ENCODE results near the gene PTEN.
"Not testable (repeated sequence)": the region's sequence is repeated elsewhere in the genome, so short reads cannot be mapped to it uniquely, and the experiment has no call there.

The PTEN gene

GRCh38 chr10:87869773-87870551, 6.5 kb downstream of the PTEN start:
- DNase-seq (ENCODE audit: low read depth in 2 of 2) = no peak

- DNase-seq (ENCODE audit: low read depth in 2 of 2) = no peak
These were observed 9.4 kb downstream of the PTEN start for GRCh38 chr10:87872828-87873227.

GRCh38 chr10:87873656-87874055, 10.2 kb downstream of the PTEN start:
- DNase-seq (ENCODE audit: low read depth in 2 of 2) = no peak

GRCh38 chr10:87875929-87876571, 12.6 kb downstream of the PTEN start:
- DNase-seq (ENCODE audit: low read depth in 2 of 2) = no peak

GRCh38 chr10:87878664-87879459, 15.4 kb downstream of the PTEN start:
- DNase-seq (ENCODE audit: low read depth in 2 of 2) = no peak

GRCh38 chr10:87880336-87880735, 16.9 kb downstream of the PTEN start:
- no peak for DNase-seq (ENCODE audit: low read depth in 2 of 2)

- DNase-seq (ENCODE audit: low read depth in 2 of 2) = not testable (repeated sequence)
These were observed 18.1 kb downstream of the PTEN start for GRCh38 chr10:87881373-87882059.

GRCh38 chr10:87882555-87883294, 19.3 kb downstream of the PTEN start:
- DNase-seq (ENCODE audit: low read depth in 2 of 2) = no peak

GRCh38 chr10:87886635-87887034, 23.2 kb downstream of the PTEN start:
- DNase-seq (ENCODE audit: low read depth in 2 of 2) = no peak

GRCh38 chr10:87887146-87887545, 23.7 kb downstream of the PTEN start:
- DNase-seq (ENCODE audit: low read depth in 2 of 2) = no peak

GRCh38 chr10:87887548-87888289, 24.3 kb downstream of the PTEN start:
- DNase-seq (ENCODE audit: low read depth in 2 of 2) = no peak

GRCh38 chr10:87895430-87895829, 32.0 kb downstream of the PTEN start:
- no peak for DNase-seq (ENCODE audit: low read depth in 2 of 2)

- no peak for DNase-seq (ENCODE audit: low read depth in 2 of 2)
These were observed 32.8 kb downstream of the PTEN start for GRCh38 chr10:87896216-87896615.

- not testable (repeated sequence) for DNase-seq (ENCODE audit: low read depth in 2 of 2)
These were observed 34.5 kb downstream of the PTEN start for GRCh38 chr10:87897957-87898356.

- not testable (repeated sequence) for DNase-seq (ENCODE audit: low read depth in 2 of 2)
These were observed 40.0 kb downstream of the PTEN start for GRCh38 chr10:87903396-87903795.

- no peak for DNase-seq (ENCODE audit: low read depth in 2 of 2)
These were observed 49.9 kb downstream of the PTEN start for GRCh38 chr10:87913156-87913921.

GRCh38 chr10:87915406-87915805, 52.0 kb downstream of the PTEN start:
- no peak for DNase-seq (ENCODE audit: low read depth in 2 of 2)

- DNase-seq (ENCODE audit: low read depth in 2 of 2) = no peak
These were observed 52.6 kb downstream of the PTEN start for GRCh38 chr10:87915989-87916388.

- DNase-seq (ENCODE audit: low read depth in 2 of 2) = no peak
These were observed 53.1 kb downstream of the PTEN start for GRCh38 chr10:87916515-87916914.
